ENCODE data around the gene PLA2G12A.
"Not testable (repeated sequence)": the region's sequence is repeated elsewhere in the genome, so short reads cannot be mapped to it uniquely, and the experiment has no call there.

PLA2G12A gene

GRCh38 chr4:109678925-109679324 is 50.9 kb downstream of the PLA2G12A start:
- not testable (repeated sequence) for DNase-seq (ENCODE audit: low spot score)

GRCh38 chr4:109678472-109678871 is 51.4 kb downstream of the PLA2G12A start:
- DNase-seq (ENCODE audit: low spot score) = not testable (repeated sequence)

GRCh38 chr4:109676886-109677285 is 53.0 kb downstream of the PLA2G12A start:
- DNase-seq (ENCODE audit: low spot score) = no peak

- DNase-seq (ENCODE audit: low spot score) = no peak
Observed at GRCh38 chr4:109675843-109676242, 54.0 kb downstream of the PLA2G12A start.

GRCh38 chr4:109675181-109675580 is 54.7 kb downstream of the PLA2G12A start:
- no peak for DNase-seq (ENCODE audit: low spot score)

GRCh38 chr4:109673303-109673702 is 56.6 kb downstream of the PLA2G12A start:
- no peak for DNase-seq (ENCODE audit: low spot score)

GRCh38 chr4:109672169-109672930 is 57.5 kb downstream of the PLA2G12A start:
- DNase-seq (ENCODE audit: low spot score) = no peak

- DNase-seq (ENCODE audit: low spot score) = no peak
Observed at GRCh38 chr4:109671350-109671749, 58.5 kb downstream of the PLA2G12A start.

GRCh38 chr4:109665783-109666485 is 63.9 kb downstream of the PLA2G12A start:
- DNase-seq (ENCODE audit: low spot score) = no peak

GRCh38 chr4:109662771-109663170 is 67.1 kb downstream of the PLA2G12A start:
- no peak for DNase-seq (ENCODE audit: low spot score)

- no peak for DNase-seq (ENCODE audit: low spot score)
Observed at GRCh38 chr4:109662116-109662515, 67.8 kb downstream of the PLA2G12A start.
